ENCODE results near the gene DCUN1D3.

- TF ChIP-seq CTCF (IDR thresholded peaks at IDR 0.05) (no peak), POLR2A (IDR thresholded peaks at IDR 0.05) (no peak)
Measured at GRCh38 chr16:20865420-20866131, 34.6 kb downstream of the DCUN1D3 start.
